Lung (tissue), 16 donors: ENCODE data around the gene UBE2N. TPM values are rescaled to one million over a fixed set of nuclear protein-coding genes. Genes with fewer than 3 reads are reported as not detected.

ENCODE experiments used
- ATAC-seq: fragments of 200-7000 bp; cut with Tn5 transposase; one replicate; pipeline ENCODE4 v1.9.1; 2020; ENCODE audit warnings: moderate number of reproducible peaks; ENCODE audit not compliant: insufficient read depth, low FRiP score
- DNase-seq, 3 donors: peaks; one replicate each; pipeline ENCODE4 v3.0.0-alpha.2; 2013 to 2017
- H3K27ac ChIP-seq, 2 donors: one replicate each; pipeline ENCODE4 v1.5.1; 2013; ENCODE audit warnings: mild to moderate bottlenecking in 2 of 2, moderate library complexity in 2 of 2, control low read depth in 1 of 2, inconsistent platforms in 1 of 2, low read depth in 1 of 2, low read length in 1 of 2
- H3K27me3 ChIP-seq, 3 donors: one replicate each; pipeline ENCODE4 v1.5.1; 2013; ENCODE audit warnings: low read length in 2 of 3; ENCODE audit not compliant: control insufficient read depth in 3 of 3, insufficient read depth in 3 of 3
- H3K36me3 ChIP-seq, 4 donors: one replicate each; pipeline ENCODE4 v1.5.1; 2013; ENCODE audit warnings: low read length in 4 of 4, mild to moderate bottlenecking in 1 of 4, moderate library complexity in 1 of 4; ENCODE audit not compliant: control insufficient read depth in 4 of 4, insufficient read depth in 4 of 4
- H3K4me1 ChIP-seq, 5 donors: one replicate each; pipeline ENCODE4 v1.5.1; 2013; ENCODE audit warnings: low read length in 5 of 5, mild to moderate bottlenecking in 2 of 5, moderate library complexity in 1 of 5; ENCODE audit not compliant: control insufficient read depth in 5 of 5, insufficient read depth in 5 of 5
- H3K4me3 ChIP-seq: one replicate; pipeline ENCODE4 v1.5.1; 2013; ENCODE audit warnings: mild to moderate bottlenecking, control low read depth, moderate library complexity
- H3K9ac ChIP-seq, 2 donors: one replicate each; pipeline ENCODE4 v1.5.1; 2013; ENCODE audit warnings: low read length in 2 of 2, control low read depth in 1 of 2; ENCODE audit not compliant: insufficient read depth in 1 of 2
- H3K9me3 ChIP-seq, 4 donors: one replicate each; pipeline ENCODE4 v1.5.1; 2013; ENCODE audit warnings: low read length in 3 of 4, mild to moderate bottlenecking in 1 of 4, moderate library complexity in 1 of 4; ENCODE audit not compliant: control insufficient read depth in 4 of 4, insufficient read depth in 3 of 4
- CTCF ChIP-seq: IDR thresholded peaks from 2 replicates; pipeline ENCODE4 v1.5.1; 2012; ENCODE audit warnings: mild to moderate bottlenecking; ENCODE audit errors: control extremely low read depth, extremely low read depth
- WGBS, 2 donors: extraction: QIAGEN DNeasy Blood & Tissue Kit; methylation state at CpG; one replicate each; pipeline ENCODE4 v1.1.7; 2013; 5-methylcytosine and 5-hydroxymethylcytosine counted together
- long read RNA-seq, 5 donors: transcript quantifications; one replicate each; lab custom pipeline, GENCODE V29; 2026
- polyA plus RNA-seq, 2 donors: library from polyadenylated mRNA; stranded (reverse); fragments of 200-250 nt; gene quantifications; one replicate each; pipeline ENCODE4 v1.2.1, GENCODE V29; 2013
- total RNA-seq, 2 donors: library from RNA; depleted of rRNA in 1 of 2; stranded (reverse); fragments of >200 nt in 1 of 2; gene quantifications; one replicate each; pipeline ENCODE4 v1.2.1, GENCODE V29; 2014 to 2021
- donor health status: control.
- donor health status: control.
- donor health status: Bipolar disorder and iron deficiency.
- donor health status: healthy.
- donor health status: DM: yes; HTN: yes; CAD: no.

UBE2N gene, protein sequence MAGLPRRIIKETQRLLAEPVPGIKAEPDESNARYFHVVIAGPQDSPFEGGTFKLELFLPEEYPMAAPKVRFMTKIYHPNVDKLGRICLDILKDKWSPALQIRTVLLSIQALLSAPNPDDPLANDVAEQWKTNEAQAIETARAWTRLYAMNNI
- total RNA-seq (10 to 100 TPM; 87.4 to 89.4 TPM), polyA plus RNA-seq (10 to 100 TPM; 65.1 to 72.2 TPM)
- long read RNA-seq, donor 1, full-length matches to known transcripts: 41 of 67 reads
- long read RNA-seq, donor 1, partial matches to known transcripts: 26 of 67 reads
- long read RNA-seq, donor 1, other reads (novel, unspliced or antisense): 0 of 67 reads
- long read RNA-seq, donor 2, full-length matches to known transcripts: 27 of 69 reads
- long read RNA-seq, donor 2, partial matches to known transcripts: 30 of 69 reads
- long read RNA-seq, donor 2, other reads (novel, unspliced or antisense): 12 of 69 reads
- long read RNA-seq, donor 3, full-length matches to known transcripts: 29 of 34 reads
- long read RNA-seq, donor 3, partial matches to known transcripts: 5 of 34 reads
- long read RNA-seq, donor 3, other reads (novel, unspliced or antisense): 0 of 34 reads
- long read RNA-seq, donor 4, full-length matches to known transcripts: 31 of 37 reads
- long read RNA-seq, donor 4, partial matches to known transcripts: 6 of 37 reads
- long read RNA-seq, donor 4, other reads (novel, unspliced or antisense): 0 of 37 reads
- long read RNA-seq, donor 5, full-length matches to known transcripts: 66 of 73 reads
- long read RNA-seq, donor 5, partial matches to known transcripts: 7 of 73 reads
- long read RNA-seq, donor 5, other reads (novel, unspliced or antisense): 0 of 73 reads

GRCh38 chr12:93441617-93442410 lies at the start of gene UBE2N:
Gene UBE2N, minus strand, starts transcription at chr12:93441947. Its CDS starts 63 bp downstream, at chr12:93441884.
- ATAC-seq: peak; percentile 94
- 0% methylated on average over 95 to 105 of the region's 105 CpGs for WGBS, 2 donors

DNA sequence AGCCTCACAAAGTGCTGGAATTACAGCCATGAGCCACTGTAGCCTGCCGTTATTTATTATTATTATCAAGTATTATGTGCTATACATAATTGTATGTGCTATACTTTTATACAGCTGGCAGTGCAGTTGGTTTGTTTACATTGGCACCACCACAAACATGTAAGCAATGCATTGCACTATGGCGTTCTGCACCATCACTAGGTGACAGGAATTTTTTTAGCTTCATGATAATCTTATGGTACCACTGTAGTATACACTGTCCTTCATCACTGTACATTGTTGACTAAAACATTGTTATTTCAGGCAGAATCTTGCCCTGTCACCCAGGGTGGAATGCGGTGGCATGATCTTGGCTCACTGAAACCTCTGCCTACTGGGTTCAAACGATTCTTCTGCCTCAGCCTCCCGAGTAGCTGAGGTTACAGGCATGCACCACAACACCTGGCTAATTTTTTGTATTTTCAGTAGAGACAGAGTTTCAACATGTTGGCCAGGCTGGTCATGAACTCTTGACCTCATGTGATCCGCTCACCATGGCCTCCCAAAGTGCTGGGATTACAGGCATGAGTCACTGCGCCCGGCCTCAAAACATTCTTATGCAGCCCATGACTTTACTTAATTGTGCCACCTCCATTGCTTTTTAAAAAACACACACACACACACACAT lies 42.7 kb upstream of the UBE2N start:
- Histone ChIP-seq H3K9me3 (no peaks in the 10 kb centered on the region), H3K36me3 (peaks cover 22 to 52% (median 29%) of the 10 kb centered on the region in 4 donors), H3K27ac (no peak overlapping the region), H3K9ac (no peak overlapping the region), H3K4me1 (no peaks in the 10 kb centered on the region), H3K4me3 (no peak overlapping the region), H3K27me3 (no peaks in the 10 kb centered on the region)
- no peak for ATAC-seq
- 73 to 83% methylated on average over 8 of the region's 8 CpGs for WGBS, 2 donors
- no peak for TF ChIP-seq CTCF
- no peak for DNase-seq

More at GRCh38 chr12:93441617-93442410, at the start of gene UBE2N:
- Histone ChIP-seq H3K9ac (peak within 1 kb of the TSS; percentile 94 to 96), H3K4me3 (peak within 1 kb of the TSS; percentile 92), H3K36me3 (no peaks in the 10 kb centered on the region), H3K4me1 (peaks cover 8 to 31% (median 22%) of the 10 kb centered on the region in 5 donors), H3K27ac (peak within 1 kb of the TSS; percentile 95 to 98), H3K27me3 (no peaks in the 10 kb centered on the region), H3K9me3 (no peaks in the 10 kb centered on the region)
- no peak for TF ChIP-seq CTCF
- DNase-seq: peak; percentile 98 to 99 (median 98)

GRCh38 chr12:93483151-93483807 lies 41.5 kb upstream of the UBE2N start:
- no peak for DNase-seq
- 84 to 92% methylated on average over 4 of the region's 4 CpGs for WGBS, 2 donors
- Histone ChIP-seq H3K9ac (no peak overlapping the region), H3K27ac (no peak overlapping the region), H3K4me3 (no peak overlapping the region), H3K36me3 (peaks cover 21 to 43% (median 29%) of the 10 kb centered on the region in 4 donors), H3K27me3 (no peaks in the 10 kb centered on the region), H3K4me1 (no peaks in the 10 kb centered on the region), H3K9me3 (no peaks in the 10 kb centered on the region)
- ATAC-seq: no peak
- TF ChIP-seq CTCF: no peak
